GM12874 (cell line): Measurements from ENCODE around the gene PSIP1.

Experiments
- TF ChIP-seq, protein P1 (sequence below): IDR thresholded peaks from 2 replicates; pipeline ENCODE4 v1.5.1; 2011; ENCODE audit warnings: low read depth, mild to moderate bottlenecking, control low read depth, low read length, moderate library complexity; ENCODE audit not compliant: insufficient read depth

Gene PSIP1

DNA sequence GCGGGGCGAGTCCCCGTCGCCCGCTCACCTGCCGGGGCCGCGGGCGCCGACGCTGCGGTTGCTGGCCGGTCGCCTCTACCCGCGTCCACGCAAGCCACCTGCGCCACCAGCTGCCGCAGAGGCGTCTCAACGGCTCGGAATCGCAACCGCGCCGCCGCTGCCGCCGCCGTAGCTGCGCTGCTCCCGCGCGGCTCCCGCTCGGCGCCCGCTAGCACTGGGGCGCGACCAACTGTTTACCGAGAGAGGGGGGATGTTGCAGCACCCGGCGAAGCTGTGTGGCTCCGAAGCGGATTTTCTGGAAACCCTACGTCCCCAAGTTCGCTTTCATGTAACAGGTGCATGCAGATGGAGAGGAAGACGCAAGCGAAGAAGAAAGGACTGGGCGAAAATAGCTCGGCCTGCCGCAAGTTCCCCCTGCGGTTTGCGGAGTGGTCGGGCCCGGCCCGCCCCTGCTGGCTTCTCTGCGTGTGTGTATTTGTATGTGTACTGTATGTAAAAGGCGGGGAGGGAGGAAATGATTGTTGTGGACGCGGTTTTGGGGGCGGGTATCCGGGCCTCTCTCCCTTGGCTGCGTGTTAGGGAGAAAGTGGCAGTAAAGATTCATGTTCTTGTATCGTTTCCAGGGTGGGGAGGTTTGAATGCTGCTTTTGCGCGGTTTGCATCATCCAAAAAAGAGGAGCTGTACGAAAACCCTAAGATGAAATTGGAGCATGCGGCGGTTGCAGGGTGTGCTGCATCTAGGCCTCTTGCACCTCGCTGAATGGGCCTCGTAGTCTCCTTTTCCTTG is at the start of gene PSIP1:
TSS of gene PSIP1 (minus strand) at position 182 of the 787 bp plus-strand sequence. CDS start 782 bp downstream, outside the sequence.
- TF ChIP-seq, protein P1, sequence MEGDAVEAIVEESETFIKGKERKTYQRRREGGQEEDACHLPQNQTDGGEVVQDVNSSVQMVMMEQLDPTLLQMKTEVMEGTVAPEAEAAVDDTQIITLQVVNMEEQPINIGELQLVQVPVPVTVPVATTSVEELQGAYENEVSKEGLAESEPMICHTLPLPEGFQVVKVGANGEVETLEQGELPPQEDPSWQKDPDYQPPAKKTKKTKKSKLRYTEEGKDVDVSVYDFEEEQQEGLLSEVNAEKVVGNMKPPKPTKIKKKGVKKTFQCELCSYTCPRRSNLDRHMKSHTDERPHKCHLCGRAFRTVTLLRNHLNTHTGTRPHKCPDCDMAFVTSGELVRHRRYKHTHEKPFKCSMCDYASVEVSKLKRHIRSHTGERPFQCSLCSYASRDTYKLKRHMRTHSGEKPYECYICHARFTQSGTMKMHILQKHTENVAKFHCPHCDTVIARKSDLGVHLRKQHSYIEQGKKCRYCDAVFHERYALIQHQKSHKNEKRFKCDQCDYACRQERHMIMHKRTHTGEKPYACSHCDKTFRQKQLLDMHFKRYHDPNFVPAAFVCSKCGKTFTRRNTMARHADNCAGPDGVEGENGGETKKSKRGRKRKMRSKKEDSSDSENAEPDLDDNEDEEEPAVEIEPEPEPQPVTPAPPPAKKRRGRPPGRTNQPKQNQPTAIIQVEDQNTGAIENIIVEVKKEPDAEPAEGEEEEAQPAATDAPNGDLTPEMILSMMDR, result no peak

DNA sequence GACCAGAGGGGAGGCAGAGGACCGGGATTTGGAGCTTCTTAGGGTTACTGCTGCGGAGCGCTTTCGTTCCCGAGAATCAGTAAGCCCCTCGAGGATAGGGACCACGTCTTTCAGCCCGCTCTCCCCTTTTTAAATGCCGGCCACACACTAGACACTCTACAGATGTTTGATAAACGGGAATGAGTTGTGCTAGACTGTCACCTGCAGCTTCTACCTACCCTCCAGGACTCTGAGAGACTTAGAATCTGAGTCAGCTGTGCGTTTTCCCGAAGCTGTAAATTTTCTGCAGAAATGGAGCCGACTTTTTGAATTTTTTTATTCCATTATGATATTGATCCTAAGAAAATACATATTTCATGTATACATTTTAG is 42.7 kb upstream of the PSIP1 start:
- TF ChIP-seq, protein P1, result no peak

DNA sequence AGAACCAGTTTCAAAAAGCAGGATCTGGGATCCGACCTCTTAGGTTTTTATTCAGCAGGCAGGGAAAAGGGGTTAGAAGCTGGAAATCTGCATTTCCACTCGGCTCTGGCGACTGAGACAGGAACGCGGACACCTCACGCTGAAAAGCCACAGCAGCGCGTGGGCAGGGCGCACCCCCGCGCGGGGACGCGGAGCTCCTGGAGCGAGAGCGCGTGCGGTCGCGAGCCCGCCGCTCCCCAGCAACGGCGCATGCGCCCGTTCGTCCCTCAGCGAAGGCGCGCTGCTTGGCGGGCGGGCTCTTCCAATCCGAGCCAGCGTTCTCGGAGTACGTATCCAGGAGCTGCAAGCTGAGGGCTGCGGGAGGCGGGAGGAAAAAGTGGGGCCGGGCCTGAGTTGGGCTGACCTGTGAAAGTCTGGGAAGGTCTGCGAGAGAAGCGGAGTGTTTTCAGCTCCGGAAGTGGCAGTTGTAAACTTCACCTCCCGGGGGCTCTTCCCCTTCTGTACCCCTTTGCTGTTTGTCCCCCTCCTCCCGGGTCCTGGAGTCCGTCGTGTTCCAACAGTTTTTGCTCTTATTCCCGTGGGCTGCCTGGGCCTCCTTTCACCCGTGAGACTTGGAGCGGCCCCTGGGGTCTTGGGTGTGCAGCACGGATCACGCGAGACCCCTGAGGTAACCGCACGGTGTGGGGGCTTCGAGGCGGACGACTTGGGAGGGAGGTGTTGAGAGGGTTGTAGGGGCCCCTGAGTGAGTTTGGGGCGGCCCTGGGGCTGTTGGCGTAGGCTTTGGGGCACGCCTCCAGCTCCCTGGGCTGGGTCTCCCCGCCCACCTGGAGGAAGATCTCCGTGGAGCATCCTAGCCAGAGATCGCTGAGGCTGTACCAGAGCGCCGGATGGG is 42.1 kb upstream of the PSIP1 start, which contains the start of gene CCDC171:
TSS of gene CCDC171 (plus strand) at position 408 of the 892 bp plus-strand sequence. CDS start 11,046 bp downstream, outside the sequence.
- TF ChIP-seq, protein P1, result no peak

DNA sequence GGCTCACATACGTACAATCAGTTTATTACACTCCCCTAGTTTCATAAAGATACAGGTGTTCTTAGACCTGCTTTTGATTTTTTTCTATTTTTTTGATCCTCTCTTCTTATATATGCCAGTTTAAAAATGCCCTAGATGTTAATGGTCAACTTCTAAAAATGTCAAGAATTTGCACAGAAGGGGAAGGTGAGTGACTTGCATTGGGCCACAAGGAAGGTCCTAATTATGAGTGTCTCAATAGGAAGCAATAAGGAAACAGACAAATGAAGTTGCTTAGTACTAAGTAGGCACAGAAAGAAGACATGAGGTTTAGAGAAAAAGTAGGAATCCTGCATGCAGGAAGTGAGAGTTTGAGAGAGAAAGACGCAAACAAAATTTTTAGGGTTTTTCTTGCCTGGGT is 38.8 kb upstream of the PSIP1 start:
- TF ChIP-seq, protein P1, result no peak

DNA sequence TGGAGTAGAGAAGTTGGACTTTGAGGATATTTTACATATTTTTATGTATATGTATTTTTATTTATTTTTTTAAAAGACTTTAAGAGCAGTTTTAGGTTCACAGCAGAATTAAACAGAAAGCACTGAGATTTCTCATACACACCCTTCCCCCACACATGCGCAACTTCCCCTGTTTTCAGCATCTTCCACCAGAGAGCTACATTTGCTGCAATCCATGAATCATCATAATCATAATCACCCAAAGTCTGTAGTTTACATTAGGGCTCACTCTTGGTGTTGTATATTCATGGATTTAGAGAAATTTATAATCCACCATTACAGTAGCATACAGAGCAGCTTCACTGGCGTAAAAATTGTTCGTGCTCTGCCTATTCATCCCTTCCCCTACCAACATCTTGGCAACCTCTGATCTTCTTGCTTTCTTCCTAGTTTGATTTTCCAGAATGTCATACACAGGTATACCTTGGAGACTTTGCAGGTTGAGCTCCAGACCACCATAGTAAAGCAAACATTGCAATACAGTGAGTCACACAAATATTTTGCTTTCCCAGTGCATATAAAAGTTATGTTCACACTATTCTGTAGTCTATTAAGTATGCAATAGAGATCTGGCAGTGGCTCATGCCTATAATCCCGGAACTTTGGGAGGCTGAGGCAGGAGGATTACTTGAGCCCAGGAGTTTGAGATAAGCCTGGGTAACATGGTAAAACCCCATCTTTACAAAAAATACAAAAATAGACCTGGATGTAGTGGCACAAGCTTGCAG is 32.5 kb upstream of the PSIP1 start:
- TF ChIP-seq, protein P1, result no peak

DNA sequence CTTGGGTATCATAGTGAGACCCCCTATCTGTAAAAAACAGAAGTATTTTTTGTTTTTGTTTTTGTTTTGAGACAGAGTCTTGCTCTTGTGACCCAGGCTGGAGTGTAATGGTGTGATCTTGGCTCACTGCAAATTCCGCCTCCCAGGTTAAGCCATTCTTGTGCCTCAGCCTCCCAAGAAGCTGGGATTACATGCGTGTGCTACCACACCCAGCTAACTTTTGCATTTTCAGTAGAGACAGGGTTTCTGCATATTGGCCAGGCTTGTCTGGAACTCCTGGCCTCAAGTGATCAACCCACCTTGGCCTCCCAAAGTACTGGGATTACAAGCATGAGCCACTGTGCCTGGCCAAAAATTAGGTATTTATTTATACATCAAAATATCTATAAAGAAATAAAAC is 31.9 kb upstream of the PSIP1 start:
- TF ChIP-seq, protein P1, result no peak
